ENCODE data around the gene ALAD. TPM values are rescaled to one million over a fixed set of nuclear protein-coding genes. Genes with fewer than 3 reads are reported as not detected.

ALAD gene
- total and polyA plus RNA-seq, 2 of the 13 experiments (the other 11 are each of a cell fraction or from before 2014, with no cell fraction given), result 21.8 to 30.1 TPM

GRCh38 chr9:113436728-113437515, 35.8 kb upstream of the ALAD start:
- Histone ChIP-seq H2AFZ (ENCODE audit: low read length) (no peak overlapping the region), H3K36me3 (replicated peaks in 1 of 2; ENCODE audit: control insufficient read depth in 1 of 2, insufficient read depth in 2 of 2, low read length in 2 of 2) (no peaks in the 10 kb centered on the region), H3K9me3 (ENCODE audit: low read length) (no peaks in the 10 kb centered on the region), H3K4me2 (ENCODE audit: low read depth, low read length) (no peak overlapping the region), H3K4me3 (replicated peaks in 1 of 3; ENCODE audit: insufficient read depth in 1 of 3, low read depth in 2 of 3, low read length in 3 of 3) (no peak overlapping the region), H4K20me1 (ENCODE audit: insufficient read depth, low read length) (no peaks in the 10 kb centered on the region), H3K27me3 (ENCODE audit: control insufficient read depth in 1 of 2, insufficient read depth in 2 of 2, low read length in 2 of 2) (no peaks in the 10 kb centered on the region; a peak in 1 of 5 replicates), H3K79me2 (ENCODE audit: insufficient read depth, low read length) (no peaks in the 10 kb centered on the region), H3K27ac (ENCODE audit: extremely low read length, insufficient read depth, low read length) (no peak overlapping the region), H3K9ac (ENCODE audit: insufficient read depth, low read depth, low read length) (no peak overlapping the region), H3K4me1 (ENCODE audit: insufficient read depth, low read length) (no peaks in the 10 kb centered on the region)
- no peak for TF ChIP-seq ZNF484 (CRISPR knock-in tag; IDR thresholded peaks at IDR 0.05; ENCODE audit: borderline replicate concordance, low read depth)
- TF ChIP-seq KLF6 (CRISPR knock-in tag; IDR thresholded peaks at IDR 0.05), result no peak
- no peak for TF ChIP-seq ZNF441 (CRISPR knock-in tag; IDR thresholded peaks at IDR 0.05; ENCODE audit: borderline replicate concordance)
- TF ChIP-seq HINFP (CRISPR knock-in tag; IDR thresholded peaks at IDR 0.05; ENCODE audit: low read depth), result no peak
- TF ChIP-seq ZNF772 (CRISPR knock-in tag; IDR thresholded peaks at IDR 0.05), result no peak
- TF ChIP-seq ASH2L (IDR thresholded peaks at IDR 0.05; ENCODE audit: insufficient read length, low read depth, low read length), result no peak
- no peak for TF ChIP-seq NCOR1 (IDR thresholded peaks at IDR 0.05; ENCODE audit: borderline replicate concordance, low read length)
- TF ChIP-seq TAF15 (IDR thresholded peaks at IDR 0.05; ENCODE audit: low read depth, low read length, poor library complexity, severe bottlenecking), result no peak
- no peak for TF ChIP-seq NFKB2 (CRISPR knock-in tag; IDR thresholded peaks at IDR 0.05; ENCODE audit: borderline replicate concordance)
- no peak for TF ChIP-seq CERS6 (CRISPR knock-in tag; IDR thresholded peaks at IDR 0.05)
- TF ChIP-seq PHF20 (CRISPR knock-in tag; IDR thresholded peaks at IDR 0.05), result no peak
- no peak for TF ChIP-seq ZBTB26 (CRISPR knock-in tag; IDR thresholded peaks at IDR 0.05; ENCODE audit: borderline replicate concordance)
- intact Hi-C loops (cut with micrococcal nuclease; ENCODE audit: unreplicated experiment) (loop anchor here (5.0 kb wide), 1 partner anchor 705 kb away; no protein-coding TSS in a partner anchor), in situ Hi-C loops (cut with HindIII; ENCODE audit: extremely low pct_ligation_motif_present, low pct_unique_long_range_greater_than_20kb) (no loop called here)
- 45% methylated on average over 4 of the region's 4 CpGs for WGBS (ENCODE audit: low lambda C conversion rate)
- BruUV-seq (replicated peaks), result no TSS peak
- ChIA-PET CTCF (ENCODE audit: low intra/inter-chr PET ratio, low total read pairs) (no interaction called here), POLR2A (no interaction called here)
- DNase-seq (ENCODE audit: low spot score), result no peak
- no peak for FAIRE-seq
- peak; percentile 48; the same call in 1 of the 3 replicates for ATAC-seq

Data from HepG2 (cell line).